DMS114 treated with DMSO at 0.1 percent for 48 hours (cell line): ENCODE data around the gene PXT1.
A peak's percentile ranks its signal among the peaks of the same experiment; 100 is the strongest.
"Not testable (repeated sequence)": the region's sequence is repeated elsewhere in the genome, so short reads cannot be mapped to it uniquely, and the experiment has no call there.

Experiments
- DNase-seq: peaks from one replicate; lab custom pipeline; 2025; ENCODE audit not compliant: unreplicated experiment; lab: John Stamatoyannopoulos, UW

The PXT1 gene

GRCh38 chr6:36442671-36443470, at the start of gene PXT1, which contains the start of gene KCTD20:
Gene PXT1 (minus strand): TSS chr6:36442854. CDS start chr6:36426082, 16,772 bp downstream.
Gene KCTD20 (plus strand): TSS chr6:36443000. CDS start chr6:36470098, 27,098 bp downstream.
- DNase-seq, result peak; percentile 73

GRCh38 chr6:36492092-36492491, 49.4 kb upstream of the PXT1 start:
- no peak for DNase-seq

- no peak for DNase-seq
These were observed 48.8 kb upstream of the PXT1 start for GRCh38 chr6:36491378-36491965.

- DNase-seq, result no peak
These were observed 46.8 kb upstream of the PXT1 start for GRCh38 chr6:36489426-36489825.

GRCh38 chr6:36488221-36488620, 45.6 kb upstream of the PXT1 start:
- DNase-seq, result no peak

GRCh38 chr6:36487698-36488097, 45.0 kb upstream of the PXT1 start:
- DNase-seq, result no peak

- no peak for DNase-seq
These were observed 42.1 kb upstream of the PXT1 start for GRCh38 chr6:36484736-36485135.

GRCh38 chr6:36483326-36483725, 40.7 kb upstream of the PXT1 start:
- not testable (repeated sequence) for DNase-seq

- DNase-seq, result no peak
These were observed 36.6 kb upstream of the PXT1 start for GRCh38 chr6:36479256-36479655.

GRCh38 chr6:36478051-36478526, 35.4 kb upstream of the PXT1 start:
- no peak for DNase-seq

GRCh38 chr6:36469946-36470345, 27.3 kb upstream of the PXT1 start:
- no peak for DNase-seq

GRCh38 chr6:36469148-36469661, 26.6 kb upstream of the PXT1 start:
- DNase-seq, result no peak

GRCh38 chr6:36467625-36468024, 25.0 kb upstream of the PXT1 start:
- no peak for DNase-seq

GRCh38 chr6:36464233-36464632, 21.6 kb upstream of the PXT1 start:
- no peak for DNase-seq

- DNase-seq, result no peak
These were observed 21.0 kb upstream of the PXT1 start for GRCh38 chr6:36463676-36464075.

GRCh38 chr6:36461646-36462045, 19.0 kb upstream of the PXT1 start:
- no peak for DNase-seq

GRCh38 chr6:36460916-36461315, 18.3 kb upstream of the PXT1 start:
- DNase-seq, result no peak

GRCh38 chr6:36459501-36459900, 16.8 kb upstream of the PXT1 start:
- no peak for DNase-seq

GRCh38 chr6:36455486-36456027, 12.9 kb upstream of the PXT1 start:
- DNase-seq, result no peak

GRCh38 chr6:36452897-36453296, 10.2 kb upstream of the PXT1 start:
- DNase-seq, result not testable (repeated sequence)

GRCh38 chr6:36449173-36449572, 6.5 kb upstream of the PXT1 start:
- DNase-seq, result not testable (repeated sequence)

GRCh38 chr6:36445621-36446020, 3.0 kb upstream of the PXT1 start:
- DNase-seq, result no peak
